Endothelial cell of umbilical vein (primary cell): ENCODE results near the gene LCNL1. TPM values are rescaled to one million over a fixed set of nuclear protein-coding genes. Genes with fewer than 3 reads are reported as not detected.

ENCODE experiments used
- BruUV-seq: library from RNA; stranded (reverse); fragments of 400-500 nt; replicated peaks from 2 replicates; lab custom pipeline; 2021; lab: Mats Ljungman, UMichigan
- CTCF ChIA-PET: fragments of 300-600, 350-600 bp; sonication (Branson Sonifier 250); formaldehyde crosslinking; loops from one replicate; lab custom pipeline; 2021; ENCODE audit warnings: antibody characterized with exemption, inconsistent platforms; lab: Charles Lee
- POLR2A ChIA-PET: fragments of 300-600, 350-600 bp; sonication (Branson Sonifier 250); formaldehyde crosslinking; loops from one replicate; lab custom pipeline; 2021; ENCODE audit warnings: antibody characterized with exemption, inconsistent platforms; lab: Charles Lee
- DNase-seq: peaks from one replicate; pipeline ENCODE4 v3.0.0-alpha.2; 2011; ENCODE audit warnings: low read depth, low spot score
- FAIRE-seq: peaks from 2 replicates; lab custom pipeline; 2011; peaks lifted over from hg19 to GRCh38; lab: Jason Lieb, UNC
- H2AFZ ChIP-seq: 2 replicates; pipeline ENCODE4 v1.6.0; 2012; ENCODE audit warnings: low read depth, low read length, control low read depth, inconsistent platforms
- H3K27ac ChIP-seq: 2 replicates; pipeline ENCODE4 v1.5.1; 2011; ENCODE audit warnings: low read depth, mild to moderate bottlenecking, control low read depth, low read length, moderate library complexity; ENCODE audit not compliant: insufficient read depth
- H3K27me3 ChIP-seq, 2 experiments: 2 replicates each; pipeline versions ENCODE4 v1.6.0 to v1.6.1; 2011; ENCODE audit warnings: low read length in 2 of 2, mixed read lengths in 1 of 2; ENCODE audit not compliant: control insufficient read depth in 2 of 2, insufficient read depth in 2 of 2
- H3K36me3 ChIP-seq, 2 experiments: 2 replicates in 1 of 2; 3 replicates in 1 of 2; pipeline ENCODE4 v1.5.1; 2011; ENCODE audit warnings: low read length in 2 of 2, mild to moderate bottlenecking in 1 of 2, moderate library complexity in 1 of 2; ENCODE audit not compliant: control insufficient read depth in 2 of 2, insufficient read depth in 2 of 2; ENCODE audit errors: extremely low read depth in 1 of 2
- H3K4me1 ChIP-seq: 3 replicates; pipeline ENCODE4 v1.5.1; 2011; ENCODE audit warnings: mild to moderate bottlenecking, low read length; ENCODE audit not compliant: control insufficient read depth, insufficient read depth; ENCODE audit errors: extremely low read depth
- H3K4me2 ChIP-seq: 2 replicates; pipeline ENCODE4 v1.6.1; 2011; ENCODE audit warnings: low read length, control low read depth, mixed read lengths; ENCODE audit not compliant: insufficient read depth
- H3K4me3 ChIP-seq, 3 experiments: fragments of 200-600 bp in 1 of 3; sonication (generic), shearing (Covaris generic) in 1 of 3; replicated peaks in 1 of 3; 2 replicates each; pipeline ENCODE4 v1.5.1; 2011 to 2016; ENCODE audit warnings: control low read depth in 3 of 3, low read length in 3 of 3, mild to moderate bottlenecking in 2 of 3, inconsistent platforms in 1 of 3, low read depth in 1 of 3, moderate library complexity in 1 of 3; ENCODE audit not compliant: insufficient read depth in 1 of 3
- H3K79me2 ChIP-seq: 2 replicates; pipeline ENCODE4 v1.6.0; 2012; ENCODE audit warnings: low read length, inconsistent platforms; ENCODE audit not compliant: control insufficient read depth, insufficient read depth
- H3K9ac ChIP-seq: replicated peaks from 2 replicates; pipeline ENCODE3; 2011; ENCODE audit warnings: low read length, control low read depth; ENCODE audit not compliant: insufficient read depth; ENCODE audit errors: extremely low read depth
- H3K9me1 ChIP-seq: replicated peaks from 3 replicates; pipeline ENCODE4 v1.6.0; 2011; ENCODE audit warnings: mild to moderate bottlenecking, low read length; ENCODE audit not compliant: control insufficient read depth, insufficient read depth; ENCODE audit errors: extremely low read depth
- H3K9me3 ChIP-seq: replicated peaks from 2 replicates; pipeline ENCODE4 v1.5.1; 2012; ENCODE audit warnings: low read length, inconsistent platforms; ENCODE audit not compliant: control insufficient read depth, insufficient read depth
- H4K20me1 ChIP-seq: replicated peaks from 2 replicates; pipeline ENCODE3; 2011; ENCODE audit warnings: mild to moderate bottlenecking, low read length; ENCODE audit not compliant: control insufficient read depth, insufficient read depth; ENCODE audit errors: extremely low read depth
- EZH2 ChIP-seq: IDR thresholded peaks from 2 replicates; pipeline ENCODE4 v1.6.1; 2012; ENCODE audit warnings: borderline replicate concordance, low read depth, mild to moderate bottlenecking, moderate library complexity, low read length, inconsistent platforms; ENCODE audit not compliant: severe bottlenecking
- FOS ChIP-seq: IDR thresholded peaks from 2 replicates; pipeline ENCODE4 v1.6.1; 2011; ENCODE audit warnings: mild to moderate bottlenecking, low read length, moderate library complexity, borderline replicate concordance; ENCODE audit not compliant: insufficient read depth
- GATA2 ChIP-seq: IDR thresholded peaks from 2 replicates; pipeline ENCODE4 v1.7.0; 2011; ENCODE audit warnings: low read depth, mild to moderate bottlenecking, moderate library complexity, mixed read lengths, low read length; ENCODE audit not compliant: insufficient read length, insufficient read depth
- JUN ChIP-seq: IDR thresholded peaks from 2 replicates; pipeline ENCODE4 v1.6.1; 2011; ENCODE audit warnings: borderline replicate concordance, low read depth; ENCODE audit not compliant: insufficient read length, insufficient read depth
- MAX ChIP-seq: IDR thresholded peaks from 2 replicates; pipeline ENCODE4 v1.6.1; 2011; ENCODE audit not compliant: insufficient read depth, insufficient read length
- MYC ChIP-seq: IDR thresholded peaks from one replicate; pipeline ENCODE4 v1.6.1; 2011; ENCODE audit warnings: mild to moderate bottlenecking, low read depth, low read length
- POLR2A ChIP-seq: IDR thresholded peaks from 2 replicates; pipeline ENCODE4 v1.6.1; 2012; ENCODE audit warnings: low read depth, mild to moderate bottlenecking, control low read depth, low read length
- POLR2AphosphoS5 ChIP-seq: IDR thresholded peaks from 2 replicates; pipeline ENCODE4 v1.6.1; 2012; ENCODE audit warnings: low read depth, mild to moderate bottlenecking, control low read depth, low read length, moderate library complexity; ENCODE audit not compliant: insufficient read depth
- dilution Hi-C: fragments of 300-500 bp; cut with MboI; formaldehyde crosslinking; loops from one replicate; pipeline ENCODE4 v1.15.0; 2019; ENCODE audit warnings: low sequenced_read_pairs; ENCODE audit not compliant: extremely low pct_ligation_motif_present
- intact Hi-C: fragments of 100-400 bp; cut with micrococcal nuclease; formaldehyde crosslinking; loops from one replicate; pipeline ENCODE4 v1.10.0; 2022
- polyA plus RNA-seq, 4 experiments: library from polyadenylated mRNA; depleted of rRNA in 3 of 4; stranded (reverse) in 3 of 4; unstranded in 1 of 4; fragments of >200 nt; gene quantifications; 2 replicates each; pipeline versions ENCODE4 v1.2.1 to v1.2.3, GENCODE V29; 2011 to 2012; ENCODE audit warnings: missing spikeins in 1 of 4
- total RNA-seq: library from RNA; stranded (reverse); gene quantifications from 2 replicates; pipeline ENCODE4 v1.2.3, GENCODE V29; 2021
- TF ChIP-seq, protein P1 (sequence below), 2 donors: IDR thresholded peaks; 1 replicate in 1 of 2; 2 replicates in 1 of 2; pipeline ENCODE4 v1.5.1; 2011; ENCODE audit warnings: low read length in 2 of 2, mild to moderate bottlenecking in 2 of 2, moderate library complexity in 2 of 2, control low read depth in 1 of 2, inconsistent platforms in 1 of 2, low read depth in 1 of 2; ENCODE audit not compliant: insufficient read depth in 1 of 2; ENCODE audit errors: extremely low read depth in 1 of 2

LCNL1 gene
- total and polyA plus RNA-seq, 2 donors (not counting 3 experiments of a cell fraction or from before 2014, with no cell fraction given): not detected

DNA sequence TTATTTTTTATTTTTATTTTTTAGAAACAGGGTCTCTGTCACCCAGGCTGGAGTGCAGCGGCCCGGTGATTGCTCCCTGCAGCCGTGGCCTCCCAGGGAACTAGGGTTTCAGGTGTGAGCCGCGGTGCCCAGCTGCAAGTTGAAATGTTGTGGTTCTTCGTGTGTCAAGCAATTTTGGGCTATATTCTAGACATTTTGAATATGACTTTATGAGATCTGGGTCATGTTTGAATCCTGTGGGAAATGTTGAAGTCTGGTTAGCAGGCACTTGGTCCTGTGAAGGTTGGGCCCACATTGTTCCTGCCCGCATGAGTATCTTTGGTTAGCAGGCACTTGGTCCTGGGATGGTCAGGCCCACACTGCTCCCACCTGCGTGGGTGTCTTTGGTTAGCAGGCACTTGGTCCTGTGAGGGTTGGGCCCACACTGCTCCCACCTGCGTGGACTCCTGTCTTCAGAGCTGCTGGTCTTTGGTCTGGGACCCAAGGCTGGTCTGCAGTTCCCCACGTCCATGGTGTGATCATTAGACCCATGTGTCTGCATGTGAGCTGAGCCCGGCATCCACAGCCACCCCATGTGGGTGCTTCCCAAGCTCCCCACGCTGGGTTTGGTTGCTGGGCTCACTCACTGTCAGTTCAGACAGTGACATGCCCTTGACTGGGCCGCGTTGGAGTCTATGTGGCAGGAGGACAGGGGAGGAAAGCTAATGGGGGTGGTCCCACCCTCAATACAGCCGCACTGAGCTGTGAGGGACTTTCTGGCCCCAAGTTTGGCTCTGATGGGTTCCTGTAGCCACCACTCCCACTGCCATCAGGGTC lies 45.4 kb upstream of the LCNL1 start:
- CTCF ChIA-PET: interaction anchor here (0.6 to 1.6 kb wide), 5 partner anchors 10 to 98 kb away, joined by 3 to 6 read pairs (median 3); no protein-coding TSS in a partner anchor
- Histone ChIP-seq H2AFZ (no peak overlapping the region), H4K20me1 (no peaks in the 10 kb centered on the region), H3K9ac (no peak overlapping the region), H3K27ac (no peak overlapping the region), H3K79me2 (peaks cover 9% of the 10 kb centered on the region), H3K36me3 (peaks cover 2 to 28% of the 10 kb centered on the region in 2 experiments), H3K9me1 (no peaks in the 10 kb centered on the region), H3K4me2 (no peak overlapping the region), H3K4me1 (no peaks in the 10 kb centered on the region), H3K27me3 (no peaks in the 10 kb centered on the region), H3K9me3 (no peaks in the 10 kb centered on the region), H3K4me3 (no peak overlapping the region)
- DNase-seq (no peak), FAIRE-seq (no peak)
- POLR2A ChIA-PET: no interaction called here
- BruUV-seq: no TSS peak
- TF ChIP-seq MYC (no peak), POLR2AphosphoS5 (no peak), JUN (no peak), EZH2 (no peak), POLR2A (no peak), MAX (no peak), FOS (no peak), GATA2 (no peak)
- TF ChIP-seq, protein P1, sequence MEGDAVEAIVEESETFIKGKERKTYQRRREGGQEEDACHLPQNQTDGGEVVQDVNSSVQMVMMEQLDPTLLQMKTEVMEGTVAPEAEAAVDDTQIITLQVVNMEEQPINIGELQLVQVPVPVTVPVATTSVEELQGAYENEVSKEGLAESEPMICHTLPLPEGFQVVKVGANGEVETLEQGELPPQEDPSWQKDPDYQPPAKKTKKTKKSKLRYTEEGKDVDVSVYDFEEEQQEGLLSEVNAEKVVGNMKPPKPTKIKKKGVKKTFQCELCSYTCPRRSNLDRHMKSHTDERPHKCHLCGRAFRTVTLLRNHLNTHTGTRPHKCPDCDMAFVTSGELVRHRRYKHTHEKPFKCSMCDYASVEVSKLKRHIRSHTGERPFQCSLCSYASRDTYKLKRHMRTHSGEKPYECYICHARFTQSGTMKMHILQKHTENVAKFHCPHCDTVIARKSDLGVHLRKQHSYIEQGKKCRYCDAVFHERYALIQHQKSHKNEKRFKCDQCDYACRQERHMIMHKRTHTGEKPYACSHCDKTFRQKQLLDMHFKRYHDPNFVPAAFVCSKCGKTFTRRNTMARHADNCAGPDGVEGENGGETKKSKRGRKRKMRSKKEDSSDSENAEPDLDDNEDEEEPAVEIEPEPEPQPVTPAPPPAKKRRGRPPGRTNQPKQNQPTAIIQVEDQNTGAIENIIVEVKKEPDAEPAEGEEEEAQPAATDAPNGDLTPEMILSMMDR (IDR thresholded peaks at IDR 0.05; ENCODE audit: extremely low read depth in 1 of 2, insufficient read depth in 1 of 2, low read depth in 1 of 2, low read length in 2 of 2): no peak
- intact Hi-C loops (loop anchor here (5.0 kb wide), 1 partner anchor 70 kb away; the partner anchor contains the start of gene EDF1), dilution Hi-C loops (loop anchor here (25.0 kb wide), 1 partner anchor 125 kb away; the partner anchor contains the start of gene RABL6)
